ENCODE data around the gene PDZRN4.

DNA sequence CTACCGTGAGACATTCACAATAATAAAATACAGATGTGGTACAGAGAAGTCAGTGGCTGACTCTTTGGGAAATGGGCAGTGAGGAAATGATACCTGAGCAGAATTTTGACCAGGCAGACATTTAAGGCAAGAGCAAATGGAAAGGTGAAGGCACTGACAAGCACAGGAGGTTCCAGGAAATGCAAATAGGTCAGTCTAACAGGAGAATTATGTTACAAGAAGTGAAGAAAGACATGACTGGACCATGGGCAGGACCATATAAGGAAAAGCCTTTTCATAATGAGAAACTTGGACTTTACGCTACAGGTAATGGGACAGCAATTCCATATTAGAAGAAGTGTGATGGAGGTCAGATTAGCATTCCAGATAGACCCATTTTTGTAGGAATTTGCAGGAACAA lies 338.9 kb downstream of the PDZRN4 start:
- TF ChIP-seq, protein P1, sequence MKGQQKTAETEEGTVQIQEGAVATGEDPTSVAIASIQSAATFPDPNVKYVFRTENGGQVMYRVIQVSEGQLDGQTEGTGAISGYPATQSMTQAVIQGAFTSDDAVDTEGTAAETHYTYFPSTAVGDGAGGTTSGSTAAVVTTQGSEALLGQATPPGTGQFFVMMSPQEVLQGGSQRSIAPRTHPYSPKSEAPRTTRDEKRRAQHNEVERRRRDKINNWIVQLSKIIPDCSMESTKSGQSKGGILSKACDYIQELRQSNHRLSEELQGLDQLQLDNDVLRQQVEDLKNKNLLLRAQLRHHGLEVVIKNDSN (IDR thresholded peaks at IDR 0.05), result no peak
- TF ChIP-seq, protein P2, sequence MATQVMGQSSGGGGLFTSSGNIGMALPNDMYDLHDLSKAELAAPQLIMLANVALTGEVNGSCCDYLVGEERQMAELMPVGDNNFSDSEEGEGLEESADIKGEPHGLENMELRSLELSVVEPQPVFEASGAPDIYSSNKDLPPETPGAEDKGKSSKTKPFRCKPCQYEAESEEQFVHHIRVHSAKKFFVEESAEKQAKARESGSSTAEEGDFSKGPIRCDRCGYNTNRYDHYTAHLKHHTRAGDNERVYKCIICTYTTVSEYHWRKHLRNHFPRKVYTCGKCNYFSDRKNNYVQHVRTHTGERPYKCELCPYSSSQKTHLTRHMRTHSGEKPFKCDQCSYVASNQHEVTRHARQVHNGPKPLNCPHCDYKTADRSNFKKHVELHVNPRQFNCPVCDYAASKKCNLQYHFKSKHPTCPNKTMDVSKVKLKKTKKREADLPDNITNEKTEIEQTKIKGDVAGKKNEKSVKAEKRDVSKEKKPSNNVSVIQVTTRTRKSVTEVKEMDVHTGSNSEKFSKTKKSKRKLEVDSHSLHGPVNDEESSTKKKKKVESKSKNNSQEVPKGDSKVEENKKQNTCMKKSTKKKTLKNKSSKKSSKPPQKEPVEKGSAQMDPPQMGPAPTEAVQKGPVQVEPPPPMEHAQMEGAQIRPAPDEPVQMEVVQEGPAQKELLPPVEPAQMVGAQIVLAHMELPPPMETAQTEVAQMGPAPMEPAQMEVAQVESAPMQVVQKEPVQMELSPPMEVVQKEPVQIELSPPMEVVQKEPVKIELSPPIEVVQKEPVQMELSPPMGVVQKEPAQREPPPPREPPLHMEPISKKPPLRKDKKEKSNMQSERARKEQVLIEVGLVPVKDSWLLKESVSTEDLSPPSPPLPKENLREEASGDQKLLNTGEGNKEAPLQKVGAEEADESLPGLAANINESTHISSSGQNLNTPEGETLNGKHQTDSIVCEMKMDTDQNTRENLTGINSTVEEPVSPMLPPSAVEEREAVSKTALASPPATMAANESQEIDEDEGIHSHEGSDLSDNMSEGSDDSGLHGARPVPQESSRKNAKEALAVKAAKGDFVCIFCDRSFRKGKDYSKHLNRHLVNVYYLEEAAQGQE (IDR thresholded peaks at IDR 0.05; ENCODE audit: low read depth), result no peak
- TF ChIP-seq NFIC (IDR thresholded peaks at IDR 0.05) (no peak), EP300 (IDR thresholded peaks at IDR 0.05; ENCODE audit: borderline replicate concordance) (no peak), CEBPB (IDR thresholded peaks at IDR 0.05) (no peak), TAF1 (IDR thresholded peaks at IDR 0.05; ENCODE audit: low read depth) (no peak), RAD21 (IDR thresholded peaks at IDR 0.05; ENCODE audit: low read depth) (no peak)
- TF ChIP-seq, protein P3, sequence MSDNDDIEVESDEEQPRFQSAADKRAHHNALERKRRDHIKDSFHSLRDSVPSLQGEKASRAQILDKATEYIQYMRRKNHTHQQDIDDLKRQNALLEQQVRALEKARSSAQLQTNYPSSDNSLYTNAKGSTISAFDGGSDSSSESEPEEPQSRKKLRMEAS (IDR thresholded peaks at IDR 0.05), result no peak
